Loucy (cell line): ENCODE data around the gene ZDHHC14.

ENCODE experiments used
- H2AFZ ChIP-seq: fragments of 200-600 bp; sonication (generic); 2 replicates; pipeline ENCODE4 v1.6.0; 2016; ENCODE audit warnings: antibody characterized with exemption, mild to moderate bottlenecking, low read length, moderate library complexity
- H3F3A ChIP-seq: fragments of 200-600 bp; 2 replicates; pipeline ENCODE4 v1.6.0; 2016; ENCODE audit warnings: antibody characterized with exemption, low read depth, mild to moderate bottlenecking
- H3K27me3 ChIP-seq: fragments of 200-600 bp; sonication (generic); 2 replicates; pipeline ENCODE4 v1.6.1; 2014; ENCODE audit warnings: low read length, mild to moderate bottlenecking; ENCODE audit not compliant: insufficient read depth, poor library complexity, severe bottlenecking
- H3K36me3 ChIP-seq: fragments of 200-600 bp; sonication (generic); 2 replicates; pipeline ENCODE4 v1.6.1; 2016; ENCODE audit warnings: low read length; ENCODE audit not compliant: insufficient read depth
- H3K4me1 ChIP-seq: fragments of 200-600 bp; sonication (generic); 2 replicates; pipeline ENCODE4 v1.5.1; 2014; ENCODE audit warnings: low read length, mild to moderate bottlenecking; ENCODE audit not compliant: insufficient read depth, poor library complexity, severe bottlenecking
- H3K4me2 ChIP-seq: fragments of 200-600 bp; sonication (generic); 2 replicates; pipeline ENCODE4 v1.6.0; 2014; ENCODE audit warnings: antibody characterized with exemption, low read length, low read depth, mild to moderate bottlenecking; ENCODE audit not compliant: poor library complexity, severe bottlenecking
- H3K4me3 ChIP-seq: fragments of 200-600 bp; sonication (generic); 2 replicates; pipeline ENCODE4 v1.5.1; 2014; ENCODE audit warnings: low read length, mild to moderate bottlenecking, mixed read lengths; ENCODE audit not compliant: poor library complexity, severe bottlenecking
- H3K79me2 ChIP-seq: fragments of 200-600 bp; sonication (generic); 2 replicates; pipeline ENCODE4 v1.6.1; 2014; ENCODE audit warnings: low read length; ENCODE audit not compliant: insufficient read depth
- H3K9ac ChIP-seq: fragments of 200-600 bp; sonication (generic); 2 replicates; pipeline ENCODE4 v1.6.0; 2014; ENCODE audit warnings: mild to moderate bottlenecking, low read depth, low read length, moderate library complexity; ENCODE audit not compliant: poor library complexity, severe bottlenecking
- H3K9me2 ChIP-seq: fragments of 200-600 bp; sonication (generic); replicated peaks from 2 replicates; pipeline ENCODE4 v1.6.1; 2016; ENCODE audit warnings: low read depth, low read length, mixed read lengths
- H3K9me3 ChIP-seq: fragments of 200-600 bp; sonication (generic); 2 replicates; pipeline ENCODE4 v1.6.1; 2014; ENCODE audit warnings: mild to moderate bottlenecking, antibody characterized with exemption, low read length, low read depth; ENCODE audit not compliant: insufficient read depth
- H4K20me1 ChIP-seq: fragments of 200-600 bp; sonication (generic); 2 replicates; pipeline ENCODE4 v1.6.0; 2014; ENCODE audit warnings: antibody characterized with exemption, low read length, mild to moderate bottlenecking; ENCODE audit not compliant: insufficient read depth, poor library complexity, severe bottlenecking
- CTCF ChIP-seq: fragments of 200-600 bp; sonication (generic); conservative IDR thresholded peaks from 2 replicates; pipeline ENCODE4 v1.5.1; 2014; ENCODE audit warnings: mild to moderate bottlenecking, antibody characterized with exemption, low read length
- EZH2phosphoT487 ChIP-seq: fragments of 200-600 bp; IDR thresholded peaks from 2 replicates; pipeline ENCODE4 v1.6.1; 2018; ENCODE audit warnings: antibody characterized with exemption, mild to moderate bottlenecking, moderate library complexity, borderline replicate concordance

Gene ZDHHC14

GRCh38 chr6:157483770-157484169 lies 102.8 kb downstream of the ZDHHC14 start:
- H3K9me3 ChIP-seq = no peaks in the 10 kb centered on the region
- H3K4me3 ChIP-seq = no peak overlapping the region
- H3K9ac ChIP-seq = no peak overlapping the region
- no peaks in the 10 kb centered on the region for H4K20me1 ChIP-seq
- no peaks in the 10 kb centered on the region for H3K27me3 ChIP-seq
- no peaks in the 10 kb centered on the region for H3F3A ChIP-seq
- peaks cover 12% of the 10 kb centered on the region for H3K4me1 ChIP-seq
- TF ChIP-seq EZH2phosphoT487 (no peak), CTCF (no peak)
- no peaks in the 10 kb centered on the region for H3K9me2 ChIP-seq
- H3K79me2 ChIP-seq = no peaks in the 10 kb centered on the region
- no peak overlapping the region for H3K4me2 ChIP-seq
- H2AFZ ChIP-seq = no peak overlapping the region
- no peaks in the 10 kb centered on the region for H3K36me3 ChIP-seq

- H3K27me3 ChIP-seq = no peaks in the 10 kb centered on the region
- TF ChIP-seq EZH2phosphoT487 (no peak), CTCF (no peak)
- H2AFZ ChIP-seq = no peak overlapping the region
- no peak overlapping the region for H3K9ac ChIP-seq
- H3K36me3 ChIP-seq = no peaks in the 10 kb centered on the region
- no peaks in the 10 kb centered on the region for H3K79me2 ChIP-seq
- H4K20me1 ChIP-seq = no peaks in the 10 kb centered on the region
- H3K4me3 ChIP-seq = no peak overlapping the region
- H3K9me3 ChIP-seq = no peaks in the 10 kb centered on the region
- no peaks in the 10 kb centered on the region for H3K9me2 ChIP-seq
- H3F3A ChIP-seq = no peaks in the 10 kb centered on the region
- no peak overlapping the region for H3K4me2 ChIP-seq
- peaks cover 15% of the 10 kb centered on the region for H3K4me1 ChIP-seq
These were observed 103.2 kb downstream of the ZDHHC14 start for GRCh38 chr6:157484181-157484580.

- TF ChIP-seq CTCF (no peak), EZH2phosphoT487 (no peak)
- Histone ChIP-seq H3F3A (no peaks in the 10 kb centered on the region), H4K20me1 (no peaks in the 10 kb centered on the region), H3K36me3 (no peaks in the 10 kb centered on the region), H3K4me1 (peaks cover 22% of the 10 kb centered on the region), H2AFZ (peak overlapping the region; percentile 70), H3K9ac (no peak overlapping the region), H3K27me3 (no peaks in the 10 kb centered on the region), H3K9me2 (no peaks in the 10 kb centered on the region), H3K4me3 (no peak overlapping the region), H3K4me2 (no peak overlapping the region), H3K79me2 (no peaks in the 10 kb centered on the region), H3K9me3 (no peaks in the 10 kb centered on the region)
These were observed 105.6 kb downstream of the ZDHHC14 start for GRCh38 chr6:157486572-157486971.
